GM20000 (cell line): Measurements from ENCODE around the gene NFKBIE.

Source experiments
- DNase-seq: peaks from one replicate; pipeline ENCODE4 v3.0.0; 2012; ENCODE audit warnings: low spot score
- CTCF ChIP-seq: IDR thresholded peaks from 2 replicates; pipeline ENCODE4 v1.5.1; 2012; ENCODE audit warnings: mild to moderate bottlenecking, control low read depth; ENCODE audit errors: extremely low read depth, missing control alignments

NFKBIE gene

GRCh38 chr6:44226368-44227147, 38.8 kb downstream of the NFKBIE start:
- DNase-seq: peak; percentile 12
- no peak for TF ChIP-seq CTCF

GRCh38 chr6:44225579-44226325, 39.6 kb downstream of the NFKBIE start:
- peak; percentile 23 for DNase-seq
- no peak for TF ChIP-seq CTCF

GRCh38 chr6:44224965-44225305, 40.4 kb downstream of the NFKBIE start:
- TF ChIP-seq CTCF: no peak
- DNase-seq: peak; percentile 18

- DNase-seq: peak; percentile 55
- peak; percentile 20 for TF ChIP-seq CTCF
These were observed 41.1 kb downstream of the NFKBIE start for GRCh38 chr6:44224029-44224964.

- TF ChIP-seq CTCF: no peak
- peak; percentile 97 for DNase-seq
These were observed 41.9 kb downstream of the NFKBIE start, which contains the start of gene SLC29A1 for GRCh38 chr6:44223319-44224028. Gene SLC29A1 (plus strand): TSS chr6:44223595. CDS start chr6:44227314, 3,719 bp downstream.

GRCh38 chr6:44222486-44223318, 42.6 kb downstream of the NFKBIE start:
- no peak for TF ChIP-seq CTCF
- peak; percentile 18 for DNase-seq
